Kidney (tissue), 14 donors: Measurements from ENCODE around the gene GPR183. TPM values are rescaled to one million over a fixed set of nuclear protein-coding genes. Genes with fewer than 3 reads are reported as not detected.
A peak's percentile ranks its signal among the peaks of the same experiment; 100 is the strongest.

ENCODE experiments used
- DNase-seq, 5 donors: peaks; one replicate each; pipeline ENCODE4 v3.0.0-alpha.2; 2013 to 2020
- FAIRE-seq: peaks from 2 replicates; lab custom pipeline; 2012; peaks lifted over from hg19 to GRCh38; lab: Jason Lieb, UNC
- H3K27ac ChIP-seq, 2 donors: one replicate each; pipeline ENCODE4 v1.7.0; 2013; ENCODE audit warnings: low read depth in 2 of 2, low read length in 2 of 2, inconsistent platforms in 1 of 2
- H3K27me3 ChIP-seq: one replicate; pipeline ENCODE4 v1.7.1; 2013; ENCODE audit warnings: low read length, inconsistent platforms; ENCODE audit not compliant: control insufficient read depth, insufficient read depth
- H3K36me3 ChIP-seq, 3 donors: one replicate each; pipeline versions ENCODE4 v1.7.0 to v1.7.1; 2013; ENCODE audit warnings: low read length in 3 of 3, control low read depth in 1 of 3, inconsistent platforms in 1 of 3; ENCODE audit not compliant: insufficient read depth in 3 of 3, control insufficient read depth in 2 of 3
- H3K4me1 ChIP-seq, 3 donors: one replicate each; pipeline versions ENCODE4 v1.7.0 to v1.7.1; 2013; ENCODE audit warnings: low read length in 3 of 3, inconsistent platforms in 1 of 3, low read depth in 1 of 3; ENCODE audit not compliant: control insufficient read depth in 2 of 3, insufficient read depth in 2 of 3
- H3K4me3 ChIP-seq, 3 donors: one replicate each; pipeline versions ENCODE4 v1.7.0 to v1.8.1; 2013; ENCODE audit warnings: low read length in 3 of 3, control low read depth in 1 of 3, inconsistent platforms in 1 of 3
- H3K9ac ChIP-seq, 3 donors: one replicate each; pipeline versions ENCODE4 v1.7.0 to v1.7.1; 2013; ENCODE audit warnings: low read length in 3 of 3, control low read depth in 1 of 3, inconsistent platforms in 1 of 3
- H3K9me3 ChIP-seq, 3 donors: one replicate each; pipeline versions ENCODE4 v1.7.0 to v1.7.1; 2013; ENCODE audit warnings: low read length in 3 of 3, control low read depth in 1 of 3, inconsistent platforms in 1 of 3; ENCODE audit not compliant: control insufficient read depth in 2 of 3, insufficient read depth in 1 of 3
- CTCF ChIP-seq: IDR thresholded peaks from 3 replicates; pipeline ENCODE4 v1.5.1; 2012; ENCODE audit warnings: mild to moderate bottlenecking, moderate library complexity, borderline replicate concordance; ENCODE audit not compliant: insufficient read depth; ENCODE audit errors: extremely low read depth
- intact Hi-C: fragments of 100-400 bp; cut with DNase I; formaldehyde crosslinking; loops from one replicate; pipeline ENCODE4 v1.11.1; 2022
- polyA plus RNA-seq: library from polyadenylated mRNA; stranded (reverse); fragments of 350-450 nt; fragmentation: Illumina TruSeq; extraction: RNeasy Lipid Tissue Mini Kit (QIAGEN cat#74804); gene quantifications from one replicate; pipeline ENCODE4 v1.2.3, GENCODE V29; 2014; ENCODE audit warnings: low read depth, low replicate concordance; ENCODE audit not compliant: insufficient read depth
- total RNA-seq: library from RNA; stranded (reverse); fragmentation: NEBNext Ultra II Directional; extraction: Animal tissue kit (Norgen Biotek cat#: 25700); gene quantifications from one replicate; pipeline ENCODE4 v1.2.1, GENCODE V29; 2021
- donor health status: control.
- donor health status: control.
- donor health status: control.
- donor health status: control.
- donor health status: control.
- donor health status: DM: yes; HTN: yes; CAD: no.
- donor health status: Normal renal cell carcinoma (clear cell type).

The GPR183 gene
- total and polyA plus RNA-seq, 2 donors from 2014 or later = 1.7 to 11.8 TPM

GRCh38 chr13:99346335-99347042 lies 39.3 kb upstream of the GPR183 start:
- no peak for TF ChIP-seq CTCF
- Histone ChIP-seq H3K27ac (no peak overlapping the region), H3K9ac (no peak overlapping the region), H3K4me1 (no peaks in the 10 kb centered on the region), H3K4me3 (no peak overlapping the region), H3K9me3 (no peaks in the 10 kb centered on the region), H3K36me3 (peaks cover 0 to 22% (median 16%) of the 10 kb centered on the region in 3 donors), H3K27me3 (no peaks in the 10 kb centered on the region)
- intact Hi-C loops = no loop called here
- peak in 1 of 5 donors; percentile 14 for DNase-seq
- no peak for FAIRE-seq

GRCh38 chr13:99345345-99345744 lies 38.1 kb upstream of the GPR183 start:
- FAIRE-seq = no peak
- no peak for DNase-seq
- Histone ChIP-seq H3K27ac (no peak overlapping the region), H3K4me3 (no peak overlapping the region), H3K36me3 (peaks cover 0 to 22% (median 20%) of the 10 kb centered on the region in 3 donors), H3K4me1 (no peaks in the 10 kb centered on the region), H3K9ac (no peak overlapping the region), H3K27me3 (no peaks in the 10 kb centered on the region), H3K9me3 (no peaks in the 10 kb centered on the region)
- no peak for TF ChIP-seq CTCF
- intact Hi-C loops = no loop called here

GRCh38 chr13:99344610-99345208 lies 37.5 kb upstream of the GPR183 start:
- no peak for FAIRE-seq
- Histone ChIP-seq H3K27ac (no peak overlapping the region), H3K4me1 (no peaks in the 10 kb centered on the region), H3K9ac (no peak overlapping the region), H3K27me3 (no peaks in the 10 kb centered on the region), H3K4me3 (no peak overlapping the region), H3K36me3 (peaks cover 0 to 22% (median 20%) of the 10 kb centered on the region in 3 donors), H3K9me3 (no peaks in the 10 kb centered on the region)
- no peak for TF ChIP-seq CTCF
- DNase-seq = no peak
- intact Hi-C loops = no loop called here
